WTC11 (cell line): Measurements from ENCODE around the gene HOXA13. TPM values are rescaled to one million over a fixed set of nuclear protein-coding genes. Genes with fewer than 3 reads are reported as not detected.

Experiments
- ATAC-seq: fragments of 200-7000 bp; cut with Tn5 transposase; 2 replicates; pipeline ENCODE4 v1.10.0; 2021; ENCODE audit warnings: mild to moderate bottlenecking, moderate library complexity
- CTCF ChIA-PET: fragments of 300-600 bp; sonication (Branson Sonifier 250); formaldehyde crosslinking; loops from one replicate; lab custom pipeline; 2021; ENCODE audit warnings: antibody characterized with exemption; lab: Charles Lee
- POLR2A ChIA-PET: fragments of 350-600 bp; sonication (Branson Sonifier 250); formaldehyde crosslinking; loops from one replicate; lab custom pipeline; 2021; ENCODE audit warnings: antibody characterized with exemption; lab: Charles Lee
- DNase-seq: peaks from one replicate; pipeline ENCODE4 v3.0.0; 2021; ENCODE audit warnings: low spot score
- H3K27ac Mint-ChIP-seq: 2 replicates; pipeline ENCODE4 v1.8.0; 2021; ENCODE audit warnings: mixed read lengths
- H3K27me3 Mint-ChIP-seq: 2 replicates; pipeline ENCODE4 v1.8.0; 2021; ENCODE audit warnings: low read depth, mild to moderate bottlenecking, moderate library complexity, mixed read lengths
- H3K36me3 Mint-ChIP-seq: 2 replicates; pipeline ENCODE4 v1.8.0; 2021; ENCODE audit warnings: mixed read lengths
- H3K4me1 Mint-ChIP-seq: 2 replicates; pipeline ENCODE4 v1.8.0; 2022; ENCODE audit warnings: mixed read lengths
- H3K4me3 Mint-ChIP-seq: 2 replicates; pipeline ENCODE4 v1.8.0; 2021; ENCODE audit warnings: mild to moderate bottlenecking, moderate library complexity, mixed read lengths
- H3K9me3 Mint-ChIP-seq: 2 replicates; pipeline ENCODE4 v1.8.0; 2021; ENCODE audit warnings: mixed read lengths
- CREM ChIP-seq: sonication (generic); formaldehyde crosslinking; IDR thresholded peaks from 2 replicates; pipeline ENCODE4 v1.8.1; 2022; ENCODE audit warnings: mild to moderate bottlenecking, missing genetic modification reagents, moderate library complexity
- ESRRA ChIP-seq: sonication (generic); formaldehyde crosslinking; IDR thresholded peaks from 2 replicates; pipeline ENCODE4 v1.8.1; 2022; ENCODE audit warnings: mild to moderate bottlenecking, missing genetic modification reagents, borderline replicate concordance
- ETV6 ChIP-seq: sonication (generic); formaldehyde crosslinking; IDR thresholded peaks from 2 replicates; pipeline ENCODE4 v1.8.1; 2022; ENCODE audit warnings: mild to moderate bottlenecking, missing genetic modification reagents
- FOXJ3 ChIP-seq: sonication (generic); formaldehyde crosslinking; IDR thresholded peaks from 2 replicates; pipeline ENCODE4 v1.9.0; 2021; ENCODE audit warnings: missing genetic modification reagents, mild to moderate bottlenecking, borderline replicate concordance
- GTF2I ChIP-seq: fragments of 250-450 bp; sonication (Bioruptor Pico); conservative IDR thresholded peaks from 2 replicates; pipeline ENCODE4 v1.4.0; 2021; ENCODE audit warnings: mild to moderate bottlenecking
- MYBL2 ChIP-seq: sonication (generic); formaldehyde crosslinking; IDR thresholded peaks from 2 replicates; pipeline ENCODE4 v1.8.1; 2023; ENCODE audit warnings: mild to moderate bottlenecking, moderate library complexity, missing genetic modification reagents
- NFATC4 ChIP-seq: fragments of 250-450 bp; sonication (Bioruptor Pico); IDR thresholded peaks from 2 replicates; pipeline ENCODE4 v1.9.0; 2021; ENCODE audit warnings: mild to moderate bottlenecking
- PRRX2 ChIP-seq: fragments of 250-450 bp; sonication (Bioruptor Pico); IDR thresholded peaks from 2 replicates; pipeline ENCODE4 v1.8.0; 2021; ENCODE audit warnings: mild to moderate bottlenecking
- SP1 ChIP-seq: sonication (generic); formaldehyde crosslinking; conservative IDR thresholded peaks from 2 replicates; pipeline ENCODE4 v1.8.1; 2022; ENCODE audit warnings: missing genetic modification reagents
- TCF7 ChIP-seq: sonication (generic); formaldehyde crosslinking; IDR thresholded peaks from 2 replicates; pipeline ENCODE4 v1.8.0; 2022; ENCODE audit warnings: mild to moderate bottlenecking, low read depth, missing genetic modification reagents, moderate library complexity
- TEAD1 ChIP-seq: sonication (generic); formaldehyde crosslinking; IDR thresholded peaks from 2 replicates; pipeline ENCODE4 v1.8.0; 2022; ENCODE audit warnings: mild to moderate bottlenecking, missing genetic modification reagents
- TEAD4 ChIP-seq: sonication (generic); formaldehyde crosslinking; IDR thresholded peaks from 2 replicates; pipeline ENCODE4 v1.8.0; 2022; ENCODE audit warnings: mild to moderate bottlenecking, missing genetic modification reagents
- ZNF121 ChIP-seq: sonication (generic); formaldehyde crosslinking; IDR thresholded peaks from 2 replicates; pipeline ENCODE4 v1.8.0; 2023; ENCODE audit warnings: missing genetic modification reagents
- ZNF263 ChIP-seq: sonication (generic); formaldehyde crosslinking; IDR thresholded peaks from 2 replicates; pipeline ENCODE4 v1.8.1; 2022; ENCODE audit warnings: low read depth, mild to moderate bottlenecking, moderate library complexity, missing genetic modification reagents
- total RNA-seq: library from RNA; stranded (reverse); gene quantifications from 3 replicates; pipeline ENCODE4 v1.2.3, GENCODE V29; 2021
- TF ChIP-seq, protein P1 (sequence below): sonication (generic); formaldehyde crosslinking; IDR thresholded peaks from 2 replicates; pipeline ENCODE4 v1.8.0; 2022; ENCODE audit warnings: mild to moderate bottlenecking, missing genetic modification reagents
- TF ChIP-seq, protein P2 (sequence below): fragments of 250-450 bp; sonication (Bioruptor Pico); IDR thresholded peaks from 2 replicates; pipeline ENCODE4 v1.9.0; 2021; ENCODE audit warnings: moderate library complexity, mild to moderate bottlenecking, inconsistent platforms, borderline replicate concordance
- TF ChIP-seq, protein P3 (sequence below): sonication (generic); formaldehyde crosslinking; IDR thresholded peaks from 2 replicates; pipeline ENCODE4 v1.8.0; 2023; ENCODE audit warnings: missing genetic modification reagents
- TF ChIP-seq, protein P4 (sequence below): sonication (generic); formaldehyde crosslinking; conservative IDR thresholded peaks from 2 replicates; pipeline ENCODE4 v1.8.1; 2023; ENCODE audit warnings: mild to moderate bottlenecking, low read depth, missing genetic modification reagents, moderate library complexity
- TF ChIP-seq, protein P5 (sequence below): sonication (generic); formaldehyde crosslinking; IDR thresholded peaks from 2 replicates; pipeline ENCODE4 v1.8.1; 2023; ENCODE audit warnings: mild to moderate bottlenecking, missing genetic modification reagents

The HOXA13 gene
- total RNA-seq, 1 experiment from 2014 or later = not detected

DNA sequence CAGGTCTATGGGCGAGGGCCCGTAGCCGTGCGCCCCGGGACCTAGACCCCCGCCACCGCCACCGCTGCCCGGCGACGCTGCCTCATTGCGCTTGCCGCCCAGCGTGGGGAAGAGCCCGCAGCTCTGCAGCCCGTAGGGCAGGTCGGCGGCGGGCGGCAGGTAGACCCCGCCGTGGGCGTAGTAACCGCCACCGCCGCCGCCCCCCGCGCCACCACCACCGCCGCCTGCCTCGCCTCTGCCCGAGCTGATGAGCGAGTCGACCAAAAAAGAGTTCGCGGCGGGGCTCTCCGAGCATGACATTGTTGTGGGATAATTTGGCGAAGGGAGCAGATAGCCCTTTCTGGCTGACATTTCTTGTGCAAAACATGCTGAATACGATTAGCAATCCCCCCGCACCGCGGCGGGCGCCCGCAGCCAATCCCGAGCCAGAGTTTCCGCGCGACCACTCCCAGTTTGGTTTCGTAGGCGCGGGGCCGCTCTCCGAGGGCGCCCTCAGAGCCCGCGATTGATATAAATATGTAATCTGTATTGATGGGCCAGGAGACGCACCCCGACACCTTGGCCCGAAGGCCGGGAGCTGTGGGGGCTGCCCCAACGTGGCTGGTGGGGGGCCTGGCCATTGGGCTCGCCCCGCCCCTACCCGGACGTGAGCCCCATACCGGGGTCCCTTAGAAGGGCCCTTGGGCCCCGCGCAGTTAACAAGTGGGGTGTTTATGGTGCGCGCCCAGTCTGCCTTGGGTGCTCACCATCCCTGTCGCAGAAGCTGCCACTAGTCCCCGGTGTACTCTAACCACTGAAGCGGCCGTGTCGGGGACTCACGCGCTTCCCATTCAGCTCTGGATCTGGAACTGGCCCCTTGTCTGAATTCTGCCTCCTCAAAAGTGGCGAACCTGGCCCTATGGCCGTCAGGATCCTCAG lies 25.7 kb downstream of the HOXA13 start, which contains the start of gene HOXA10:
Gene HOXA10, minus strand, starts transcription at position 365 of the 918 bp plus-strand sequence. Its CDS starts 14 bp downstream, at position 351.
- Mint-ChIP-seq H3K27ac (no peak within 1 kb of the TSS), H3K4me3 (peak within 1 kb of the TSS; percentile 50; the same call in 1 of the 2 replicates), H3K4me1 (peaks cover 20% of the 10 kb centered on the region), H3K9me3 (no peaks in the 10 kb centered on the region), H3K27me3 (peaks cover 99% of the 10 kb centered on the region), H3K36me3 (0 out of 2 replicates have a peak, but pooled peaks cover 2% of the 10 kb centered on the region)
- DNase-seq = no peak
- ChIA-PET POLR2A (no interaction called here), CTCF (interaction anchor here (1.0 to 1.6 kb wide), 4 partner anchors 13 to 76 kb away, joined by 3 to 5 read pairs (median 4); no protein-coding TSS in a partner anchor)
- no peak for ATAC-seq
- no peak for TF ChIP-seq ESRRA
- TF ChIP-seq, protein P1, sequence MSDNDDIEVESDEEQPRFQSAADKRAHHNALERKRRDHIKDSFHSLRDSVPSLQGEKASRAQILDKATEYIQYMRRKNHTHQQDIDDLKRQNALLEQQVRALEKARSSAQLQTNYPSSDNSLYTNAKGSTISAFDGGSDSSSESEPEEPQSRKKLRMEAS = no peak
- TF ChIP-seq, protein P2, sequence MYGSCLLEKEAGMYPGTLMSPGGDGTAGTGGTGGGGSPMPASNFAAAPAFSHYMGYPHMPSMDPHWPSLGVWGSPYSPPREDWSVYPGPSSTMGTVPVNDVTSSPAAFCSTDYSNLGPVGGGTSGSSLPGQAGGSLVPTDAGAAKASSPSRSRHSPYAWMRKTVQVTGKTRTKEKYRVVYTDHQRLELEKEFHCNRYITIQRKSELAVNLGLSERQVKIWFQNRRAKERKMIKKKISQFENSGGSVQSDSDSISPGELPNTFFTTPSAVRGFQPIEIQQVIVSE (CRISPR knock-in tag) = no peak; the same call in 1 of the 2 replicates
- TF ChIP-seq ZNF263 (CRISPR knock-in tag) = no peak
- no peak for TF ChIP-seq TCF7 (CRISPR knock-in tag)
- TF ChIP-seq, protein P3, sequence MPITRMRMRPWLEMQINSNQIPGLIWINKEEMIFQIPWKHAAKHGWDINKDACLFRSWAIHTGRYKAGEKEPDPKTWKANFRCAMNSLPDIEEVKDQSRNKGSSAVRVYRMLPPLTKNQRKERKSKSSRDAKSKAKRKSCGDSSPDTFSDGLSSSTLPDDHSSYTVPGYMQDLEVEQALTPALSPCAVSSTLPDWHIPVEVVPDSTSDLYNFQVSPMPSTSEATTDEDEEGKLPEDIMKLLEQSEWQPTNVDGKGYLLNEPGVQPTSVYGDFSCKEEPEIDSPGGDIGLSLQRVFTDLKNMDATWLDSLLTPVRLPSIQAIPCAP (CRISPR knock-in tag) = no peak
- TF ChIP-seq ETV6 (CRISPR knock-in tag) = no peak
- TF ChIP-seq TEAD1 (CRISPR knock-in tag) = no peak
- no peak for TF ChIP-seq CREM (CRISPR knock-in tag)
- no peak for TF ChIP-seq SP1
- TF ChIP-seq MYBL2 (CRISPR knock-in tag) = no peak
- TF ChIP-seq GTF2I = no peak
- TF ChIP-seq ZNF121 (CRISPR knock-in tag) = no peak
- no peak for TF ChIP-seq NFATC4

DNA sequence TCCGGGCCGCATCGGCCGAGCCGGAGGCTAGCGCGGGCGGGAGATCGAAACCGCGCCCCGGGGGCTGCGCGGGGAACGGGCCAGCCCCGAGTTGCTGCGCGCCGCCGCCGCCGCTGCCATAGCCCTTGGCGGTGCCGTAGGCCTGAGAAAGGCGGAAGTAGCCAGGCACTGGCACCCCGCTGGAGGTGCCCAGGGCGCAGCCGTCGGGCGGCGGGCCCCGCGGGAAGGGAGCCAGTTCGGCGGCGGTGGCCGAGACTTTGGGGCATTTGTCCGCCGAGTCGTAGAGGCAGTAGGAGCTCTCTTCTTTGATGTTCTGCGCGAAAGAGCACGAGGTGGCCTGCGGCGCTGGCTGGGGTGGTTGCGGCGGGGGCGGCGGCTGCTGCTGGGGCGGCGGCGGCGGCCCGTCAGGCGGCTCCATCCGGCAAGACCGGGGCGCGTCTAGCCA lies 26.4 kb downstream of the HOXA13 start:
- ChIA-PET CTCF (interaction anchor here (0.9 to 1.4 kb wide), 3 partner anchors 12 to 23 kb away, joined by 3 to 5 read pairs (median 4); no protein-coding TSS in a partner anchor), POLR2A (no interaction called here)
- TF ChIP-seq, protein P4, sequence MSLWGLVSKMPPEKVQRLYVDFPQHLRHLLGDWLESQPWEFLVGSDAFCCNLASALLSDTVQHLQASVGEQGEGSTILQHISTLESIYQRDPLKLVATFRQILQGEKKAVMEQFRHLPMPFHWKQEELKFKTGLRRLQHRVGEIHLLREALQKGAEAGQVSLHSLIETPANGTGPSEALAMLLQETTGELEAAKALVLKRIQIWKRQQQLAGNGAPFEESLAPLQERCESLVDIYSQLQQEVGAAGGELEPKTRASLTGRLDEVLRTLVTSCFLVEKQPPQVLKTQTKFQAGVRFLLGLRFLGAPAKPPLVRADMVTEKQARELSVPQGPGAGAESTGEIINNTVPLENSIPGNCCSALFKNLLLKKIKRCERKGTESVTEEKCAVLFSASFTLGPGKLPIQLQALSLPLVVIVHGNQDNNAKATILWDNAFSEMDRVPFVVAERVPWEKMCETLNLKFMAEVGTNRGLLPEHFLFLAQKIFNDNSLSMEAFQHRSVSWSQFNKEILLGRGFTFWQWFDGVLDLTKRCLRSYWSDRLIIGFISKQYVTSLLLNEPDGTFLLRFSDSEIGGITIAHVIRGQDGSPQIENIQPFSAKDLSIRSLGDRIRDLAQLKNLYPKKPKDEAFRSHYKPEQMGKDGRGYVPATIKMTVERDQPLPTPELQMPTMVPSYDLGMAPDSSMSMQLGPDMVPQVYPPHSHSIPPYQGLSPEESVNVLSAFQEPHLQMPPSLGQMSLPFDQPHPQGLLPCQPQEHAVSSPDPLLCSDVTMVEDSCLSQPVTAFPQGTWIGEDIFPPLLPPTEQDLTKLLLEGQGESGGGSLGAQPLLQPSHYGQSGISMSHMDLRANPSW (CRISPR knock-in tag) = 0 out of 2 replicates have a peak, but pooled peaks have one; percentile 48
- no peak for TF ChIP-seq FOXJ3
- no peak for ATAC-seq
- no peak for DNase-seq
- H3K27ac Mint-ChIP-seq = no peak overlapping the region
- H3K36me3 Mint-ChIP-seq = 0 out of 2 replicates have a peak, but pooled peaks cover 2% of the 10 kb centered on the region
- H3K27me3 Mint-ChIP-seq = peaks cover 99% of the 10 kb centered on the region
- peaks cover 21% of the 10 kb centered on the region for H3K4me1 Mint-ChIP-seq
- H3K9me3 Mint-ChIP-seq = no peaks in the 10 kb centered on the region
- no peak overlapping the region for H3K4me3 Mint-ChIP-seq

DNA sequence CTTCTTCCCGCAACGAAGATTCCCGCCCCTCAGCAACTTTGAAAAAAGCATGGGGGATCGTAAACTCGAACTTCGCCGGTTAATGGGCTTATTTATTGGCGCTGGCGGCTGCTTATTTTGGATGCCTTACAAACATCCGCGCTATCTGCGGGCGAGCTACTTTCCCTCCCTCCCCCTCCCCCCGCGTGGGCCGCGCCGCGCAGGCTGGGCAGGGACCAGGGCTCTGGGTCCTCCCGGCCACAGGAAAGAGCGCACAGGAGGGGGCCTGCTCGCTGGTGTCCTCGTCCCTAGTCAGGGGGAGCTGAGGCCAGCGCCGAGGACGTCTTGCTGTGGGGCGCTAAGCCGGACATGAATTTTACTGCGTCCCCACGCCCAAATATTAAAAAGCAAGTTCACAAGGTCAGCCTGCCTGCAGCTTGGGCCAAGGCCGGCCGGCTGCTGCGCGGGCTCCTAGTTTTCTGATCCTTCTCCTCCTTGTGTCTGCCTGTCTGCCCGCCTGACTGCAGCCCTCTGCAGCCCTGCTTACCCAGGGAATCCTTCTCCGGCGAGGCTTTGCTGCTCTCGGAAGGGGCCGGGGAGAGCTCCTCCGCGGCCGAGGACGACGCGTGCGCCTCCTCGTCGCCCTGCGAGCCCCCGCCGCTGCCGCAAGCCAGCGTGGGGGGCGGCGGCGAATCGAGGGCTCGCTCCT lies 26.9 kb downstream of the HOXA13 start:
- ChIA-PET CTCF (interaction anchor here (0.9 to 1.4 kb wide), 2 partner anchors 12 to 22 kb away, joined by 4 to 5 read pairs; no protein-coding TSS in a partner anchor), POLR2A (no interaction called here)
- TF ChIP-seq, protein P5, sequence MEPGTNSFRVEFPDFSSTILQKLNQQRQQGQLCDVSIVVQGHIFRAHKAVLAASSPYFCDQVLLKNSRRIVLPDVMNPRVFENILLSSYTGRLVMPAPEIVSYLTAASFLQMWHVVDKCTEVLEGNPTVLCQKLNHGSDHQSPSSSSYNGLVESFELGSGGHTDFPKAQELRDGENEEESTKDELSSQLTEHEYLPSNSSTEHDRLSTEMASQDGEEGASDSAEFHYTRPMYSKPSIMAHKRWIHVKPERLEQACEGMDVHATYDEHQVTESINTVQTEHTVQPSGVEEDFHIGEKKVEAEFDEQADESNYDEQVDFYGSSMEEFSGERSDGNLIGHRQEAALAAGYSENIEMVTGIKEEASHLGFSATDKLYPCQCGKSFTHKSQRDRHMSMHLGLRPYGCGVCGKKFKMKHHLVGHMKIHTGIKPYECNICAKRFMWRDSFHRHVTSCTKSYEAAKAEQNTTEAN (CRISPR knock-in tag) = no peak
- TF ChIP-seq TEAD4 (CRISPR knock-in tag) (no peak), PRRX2 (CRISPR knock-in tag) (no peak)
- Mint-ChIP-seq H3K4me1 (peaks cover 23% of the 10 kb centered on the region), H3K27ac (no peak overlapping the region), H3K9me3 (no peaks in the 10 kb centered on the region), H3K27me3 (peaks cover 99% of the 10 kb centered on the region), H3K36me3 (0 out of 2 replicates have a peak, but pooled peaks cover 2% of the 10 kb centered on the region), H3K4me3 (no peak overlapping the region)
- DNase-seq (no peak), ATAC-seq (no peak)
